Esophagus squamous epithelium (tissue), 4 donors: ENCODE measurements around the gene VNN1.

Experiments
- POLR2A ChIP-seq, 4 donors: fragments of 450-650 bp; IDR thresholded peaks; one replicate each; pipeline ENCODE4 v1.6.1; 2017; ENCODE audit warnings: antibody characterized with exemption in 4 of 4, mild to moderate bottlenecking in 4 of 4, moderate library complexity in 3 of 4
- TF ChIP-seq, protein P1 (sequence below), 6 experiments: fragments of 450-650 bp in 4 of 6; fragments of 200-600 bp in 2 of 6; sonication (generic) in 2 of 6; IDR thresholded peaks; one replicate each; pipeline ENCODE4 v1.5.1; 2016 to 2019; ENCODE audit warnings: antibody characterized with exemption in 6 of 6, mild to moderate bottlenecking in 4 of 6, moderate library complexity in 4 of 6

GRCh38 chr6:132746048-132746447, 32.2 kb upstream of the VNN1 start:
- TF ChIP-seq POLR2A (IDR thresholded peaks at IDR 0.05) = no peak
- TF ChIP-seq, protein P1, sequence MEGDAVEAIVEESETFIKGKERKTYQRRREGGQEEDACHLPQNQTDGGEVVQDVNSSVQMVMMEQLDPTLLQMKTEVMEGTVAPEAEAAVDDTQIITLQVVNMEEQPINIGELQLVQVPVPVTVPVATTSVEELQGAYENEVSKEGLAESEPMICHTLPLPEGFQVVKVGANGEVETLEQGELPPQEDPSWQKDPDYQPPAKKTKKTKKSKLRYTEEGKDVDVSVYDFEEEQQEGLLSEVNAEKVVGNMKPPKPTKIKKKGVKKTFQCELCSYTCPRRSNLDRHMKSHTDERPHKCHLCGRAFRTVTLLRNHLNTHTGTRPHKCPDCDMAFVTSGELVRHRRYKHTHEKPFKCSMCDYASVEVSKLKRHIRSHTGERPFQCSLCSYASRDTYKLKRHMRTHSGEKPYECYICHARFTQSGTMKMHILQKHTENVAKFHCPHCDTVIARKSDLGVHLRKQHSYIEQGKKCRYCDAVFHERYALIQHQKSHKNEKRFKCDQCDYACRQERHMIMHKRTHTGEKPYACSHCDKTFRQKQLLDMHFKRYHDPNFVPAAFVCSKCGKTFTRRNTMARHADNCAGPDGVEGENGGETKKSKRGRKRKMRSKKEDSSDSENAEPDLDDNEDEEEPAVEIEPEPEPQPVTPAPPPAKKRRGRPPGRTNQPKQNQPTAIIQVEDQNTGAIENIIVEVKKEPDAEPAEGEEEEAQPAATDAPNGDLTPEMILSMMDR (IDR thresholded peaks at IDR 0.05) = no peak
